Measurements from ENCODE around the gene MAB21L3. TPM values are rescaled to one million over a fixed set of nuclear protein-coding genes. Genes with fewer than 3 reads are reported as not detected.

The MAB21L3 gene
- total RNA-seq, 3 donors from 2014 or later = 1.7 to 6.4 (median 4.7) TPM

GRCh38 chr1:116172666-116173065 lies 61.5 kb downstream of the MAB21L3 start:
- ATAC-seq = no peak
- TF ChIP-seq, protein P1, sequence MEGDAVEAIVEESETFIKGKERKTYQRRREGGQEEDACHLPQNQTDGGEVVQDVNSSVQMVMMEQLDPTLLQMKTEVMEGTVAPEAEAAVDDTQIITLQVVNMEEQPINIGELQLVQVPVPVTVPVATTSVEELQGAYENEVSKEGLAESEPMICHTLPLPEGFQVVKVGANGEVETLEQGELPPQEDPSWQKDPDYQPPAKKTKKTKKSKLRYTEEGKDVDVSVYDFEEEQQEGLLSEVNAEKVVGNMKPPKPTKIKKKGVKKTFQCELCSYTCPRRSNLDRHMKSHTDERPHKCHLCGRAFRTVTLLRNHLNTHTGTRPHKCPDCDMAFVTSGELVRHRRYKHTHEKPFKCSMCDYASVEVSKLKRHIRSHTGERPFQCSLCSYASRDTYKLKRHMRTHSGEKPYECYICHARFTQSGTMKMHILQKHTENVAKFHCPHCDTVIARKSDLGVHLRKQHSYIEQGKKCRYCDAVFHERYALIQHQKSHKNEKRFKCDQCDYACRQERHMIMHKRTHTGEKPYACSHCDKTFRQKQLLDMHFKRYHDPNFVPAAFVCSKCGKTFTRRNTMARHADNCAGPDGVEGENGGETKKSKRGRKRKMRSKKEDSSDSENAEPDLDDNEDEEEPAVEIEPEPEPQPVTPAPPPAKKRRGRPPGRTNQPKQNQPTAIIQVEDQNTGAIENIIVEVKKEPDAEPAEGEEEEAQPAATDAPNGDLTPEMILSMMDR (IDR thresholded peaks at IDR 0.05) = no peak
- peaks cover 17% of the 10 kb centered on the region for H3K4me1 ChIP-seq (ENCODE audit: low read depth)
- H3K9me3 ChIP-seq = no peaks in the 10 kb centered on the region
- no peak for DNase-seq
- no peak overlapping the region for H3K4me3 ChIP-seq
- H3K36me3 ChIP-seq (ENCODE audit: low read depth) = no peaks in the 10 kb centered on the region
- intact Hi-C loops (cut with DNase I, micrococcal nuclease) = loop anchor here in 1 of 2 donors (10.0 kb wide), 1 partner anchor 162 kb away; no protein-coding TSS in a partner anchor

DNA sequence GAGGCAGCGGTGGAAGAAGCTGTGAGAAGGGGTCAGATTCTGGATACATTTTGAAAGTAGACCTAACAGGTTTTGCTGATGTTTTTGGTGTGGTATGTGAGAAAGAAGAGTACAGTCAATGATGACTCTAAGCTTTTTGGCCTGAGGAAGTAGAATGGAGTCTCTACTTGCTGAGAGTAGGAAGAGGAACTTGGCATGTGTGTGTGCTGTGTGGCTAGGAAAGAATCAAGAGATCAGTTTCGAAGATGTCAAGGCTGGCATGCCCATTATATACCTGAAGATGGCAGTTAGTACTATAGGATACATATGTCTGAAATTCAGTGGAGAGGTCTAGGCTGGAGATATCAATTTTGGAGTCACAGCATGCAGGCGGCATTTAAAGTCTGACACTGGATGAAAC lies 64.4 kb downstream of the MAB21L3 start:
- Histone ChIP-seq H3K4me1 (ENCODE audit: low read depth) (peaks cover 20% of the 10 kb centered on the region), H3K9me3 (no peaks in the 10 kb centered on the region), H3K36me3 (ENCODE audit: low read depth) (no peaks in the 10 kb centered on the region), H3K4me3 (no peak overlapping the region)
- intact Hi-C loops (cut with DNase I, micrococcal nuclease) = loop anchor here in 1 of 2 donors (10.0 kb wide), 1 partner anchor 159 kb away; no protein-coding TSS in a partner anchor
- ATAC-seq = no peak
- TF ChIP-seq, protein P1 (IDR thresholded peaks at IDR 0.05) = no peak
- no peak for DNase-seq

DNA sequence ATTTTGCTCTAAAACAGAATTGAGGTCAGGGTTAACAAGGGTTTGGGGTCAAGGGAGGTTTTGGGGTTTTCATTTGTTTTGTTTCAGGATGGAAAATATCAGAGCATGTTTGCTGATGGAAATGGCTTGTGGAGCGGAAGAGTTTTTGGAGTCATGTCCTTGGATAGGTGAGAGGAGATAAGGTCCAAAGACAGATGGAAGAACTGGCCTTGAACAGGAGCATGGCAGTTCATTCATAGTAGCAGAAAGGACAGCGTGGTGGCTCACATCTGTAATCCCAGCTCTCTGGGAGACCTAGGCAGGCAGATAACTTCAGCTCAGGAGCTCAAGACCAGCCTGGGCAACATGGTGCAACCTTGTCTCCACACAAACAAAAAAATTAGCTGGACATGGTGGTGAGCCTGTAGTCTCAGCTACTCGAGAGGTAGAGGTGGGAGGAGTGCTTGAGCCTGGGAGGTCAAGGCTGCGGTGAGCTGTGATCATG lies 65.1 kb downstream of the MAB21L3 start:
- H3K4me1 ChIP-seq (ENCODE audit: low read depth) = peaks cover 18% of the 10 kb centered on the region
- H3K4me3 ChIP-seq = no peak overlapping the region
- TF ChIP-seq, protein P1 (IDR thresholded peaks at IDR 0.05) = no peak
- intact Hi-C loops (cut with DNase I, micrococcal nuclease) = loop anchor here in 1 of 2 donors (10.0 kb wide), 1 partner anchor 158 kb away; no protein-coding TSS in a partner anchor
- no peaks in the 10 kb centered on the region for H3K9me3 ChIP-seq
- ATAC-seq (no peak), DNase-seq (no peak)
- no peaks in the 10 kb centered on the region for H3K36me3 ChIP-seq (ENCODE audit: low read depth)

DNA sequence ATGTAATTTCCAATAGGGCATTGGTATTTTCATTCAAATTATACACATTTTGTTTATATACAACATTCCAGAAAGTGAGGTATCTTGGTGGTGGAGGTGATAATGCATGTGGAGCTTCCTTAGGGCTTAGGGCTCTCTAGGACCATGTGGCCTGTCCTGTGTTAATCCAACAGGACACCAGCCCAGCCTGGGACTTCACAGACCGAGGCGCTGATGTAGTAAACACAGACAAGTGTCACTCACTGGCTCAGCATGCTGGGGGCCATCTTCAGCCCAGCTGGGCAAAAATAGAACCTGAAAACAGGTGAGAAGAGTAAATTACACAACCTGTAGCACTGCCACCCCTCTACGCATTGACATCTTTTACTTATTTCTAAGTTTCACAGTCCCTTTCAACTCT lies 66.7 kb downstream of the MAB21L3 start:
- ATAC-seq (no peak), DNase-seq (no peak)
- H3K4me1 ChIP-seq (ENCODE audit: low read depth) = peaks cover 18% of the 10 kb centered on the region
- no peaks in the 10 kb centered on the region for H3K9me3 ChIP-seq
- no peaks in the 10 kb centered on the region for H3K36me3 ChIP-seq (ENCODE audit: low read depth)
- no peak overlapping the region for H3K4me3 ChIP-seq
- TF ChIP-seq, protein P1 (IDR thresholded peaks at IDR 0.05) = no peak
- intact Hi-C loops (cut with DNase I, micrococcal nuclease) = loop anchor here in 1 of 2 donors (10.0 kb wide), 1 partner anchor 157 kb away; no protein-coding TSS in a partner anchor

DNA sequence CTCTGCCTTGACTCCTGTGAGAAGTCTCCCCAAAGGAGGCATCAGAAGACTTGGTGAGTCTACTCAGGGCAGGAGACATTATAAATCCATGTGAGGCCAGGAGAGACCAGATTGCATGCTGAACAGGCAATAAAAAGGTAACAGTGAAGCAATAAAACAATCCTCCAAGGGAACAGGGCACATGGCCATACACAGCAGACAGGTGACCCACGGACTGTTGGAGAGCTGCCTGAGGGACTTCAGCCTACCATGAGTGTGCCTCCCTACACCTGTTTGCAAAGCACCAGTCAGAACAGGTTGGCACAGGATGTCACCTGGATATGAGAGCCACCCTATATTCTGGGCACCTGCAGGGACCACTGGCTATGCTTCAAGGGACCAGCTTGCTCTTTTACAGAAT lies 67.6 kb downstream of the MAB21L3 start:
- ATAC-seq = peak; percentile 97
- DNase-seq = peak; percentile 82 to 91 (median 85)
- no peaks in the 10 kb centered on the region for H3K9me3 ChIP-seq
- intact Hi-C loops (cut with DNase I, micrococcal nuclease) = loop anchor here in 1 of 2 donors (10.0 kb wide), 1 partner anchor 156 kb away; no protein-coding TSS in a partner anchor
- H3K36me3 ChIP-seq (ENCODE audit: low read depth) = no peaks in the 10 kb centered on the region
- H3K4me1 ChIP-seq (ENCODE audit: low read depth) = peaks cover 18% of the 10 kb centered on the region
- no peak overlapping the region for H3K4me3 ChIP-seq
- TF ChIP-seq, protein P1 (IDR thresholded peaks at IDR 0.05) = no peak

All from mucosa of descending colon (tissue), 3 donors.